ENCODE measurements around the gene KCNQ4. TPM values are rescaled to one million over a fixed set of nuclear protein-coding genes. Genes with fewer than 3 reads are reported as not detected.

KCNQ4 gene
- total and polyA plus RNA-seq, 10 of the 15 experiments (the other 5 are each of a cell fraction or from before 2014, with no cell fraction given) = 0.04 to 0.18 (median 0.08) TPM; not detected in 2

GRCh38 chr1:40849801-40850592 is 66.4 kb downstream of the KCNQ4 start (continued):
- TF ChIP-seq NFYB (IDR thresholded peaks at IDR 0.05; ENCODE audit: insufficient read depth, low read depth, low read length) (no peak), SMC3 (IDR thresholded peaks at IDR 0.05; ENCODE audit: borderline replicate concordance, low read length) (peak; percentile 90), TCF7 (IDR thresholded peaks at IDR 0.05; ENCODE audit: borderline replicate concordance) (no peak), NFIC (IDR thresholded peaks at IDR 0.05; ENCODE audit: low read depth, low read length) (no peak), IKZF2 (IDR thresholded peaks at IDR 0.05) (0 out of 4 replicates have a peak, but pooled peaks of 1 of the 2 experiments have one; percentile 9), RFX5 (IDR thresholded peaks at IDR 0.05; ENCODE audit: low read depth, low read length) (no peak), GATAD2B (conservative IDR thresholded peaks at IDR 0.05; ENCODE audit: low read depth) (no peak), TARDBP (IDR thresholded peaks at IDR 0.05; ENCODE audit: borderline replicate concordance) (no peak), CBX5 (IDR thresholded peaks at IDR 0.05; ENCODE audit: low read depth) (no peak), YY1 (IDR thresholded peaks at IDR 0.05; ENCODE audit: low read depth, low read length) (0 out of 2 replicates have a peak, but pooled peaks have one; percentile 47), NBN (IDR thresholded peaks at IDR 0.05) (0 out of 2 replicates have a peak, but pooled peaks have one; percentile 35), ZNF217 (IDR thresholded peaks at IDR 0.05) (no peak), ZZZ3 (IDR thresholded peaks at IDR 0.05; ENCODE audit: control insufficient read depth, insufficient read length, low read depth) (no peak), IKZF1 (conservative IDR thresholded peaks at IDR 0.05) (0 out of 2 replicates have a peak, but pooled peaks have one; percentile 20), RAD21 (IDR thresholded peaks at IDR 0.05; ENCODE audit: insufficient read depth, low read depth, low read length) (peak; percentile 91), SIX5 (IDR thresholded peaks at IDR 0.05; ENCODE audit: low read depth, low read length, severe bottlenecking) (no peak)
- TF ChIP-seq, protein P1, sequence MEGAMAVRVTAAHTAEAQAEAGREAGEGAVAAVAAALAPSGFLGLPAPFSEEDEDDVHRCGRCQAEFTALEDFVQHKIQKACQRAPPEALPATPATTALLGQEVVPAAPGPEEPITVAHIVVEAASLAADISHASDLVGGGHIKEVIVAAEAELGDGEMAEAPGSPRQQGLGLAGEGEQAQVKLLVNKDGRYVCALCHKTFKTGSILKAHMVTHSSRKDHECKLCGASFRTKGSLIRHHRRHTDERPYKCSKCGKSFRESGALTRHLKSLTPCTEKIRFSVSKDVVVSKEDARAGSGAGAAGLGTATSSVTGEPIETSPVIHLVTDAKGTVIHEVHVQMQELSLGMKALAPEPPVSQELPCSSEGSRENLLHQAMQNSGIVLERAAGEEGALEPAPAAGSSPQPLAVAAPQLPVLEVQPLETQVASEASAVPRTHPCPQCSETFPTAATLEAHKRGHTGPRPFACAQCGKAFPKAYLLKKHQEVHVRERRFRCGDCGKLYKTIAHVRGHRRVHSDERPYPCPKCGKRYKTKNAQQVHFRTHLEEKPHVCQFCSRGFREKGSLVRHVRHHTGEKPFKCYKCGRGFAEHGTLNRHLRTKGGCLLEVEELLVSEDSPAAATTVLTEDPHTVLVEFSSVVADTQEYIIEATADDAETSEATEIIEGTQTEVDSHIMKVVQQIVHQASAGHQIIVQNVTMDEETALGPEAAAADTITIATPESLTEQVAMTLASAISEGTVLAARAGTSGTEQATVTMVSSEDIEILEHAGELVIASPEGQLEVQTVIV (IDR thresholded peaks at IDR 0.05; ENCODE audit: borderline replicate concordance, partially characterized antibody) = no peak
- TF ChIP-seq, protein P2, sequence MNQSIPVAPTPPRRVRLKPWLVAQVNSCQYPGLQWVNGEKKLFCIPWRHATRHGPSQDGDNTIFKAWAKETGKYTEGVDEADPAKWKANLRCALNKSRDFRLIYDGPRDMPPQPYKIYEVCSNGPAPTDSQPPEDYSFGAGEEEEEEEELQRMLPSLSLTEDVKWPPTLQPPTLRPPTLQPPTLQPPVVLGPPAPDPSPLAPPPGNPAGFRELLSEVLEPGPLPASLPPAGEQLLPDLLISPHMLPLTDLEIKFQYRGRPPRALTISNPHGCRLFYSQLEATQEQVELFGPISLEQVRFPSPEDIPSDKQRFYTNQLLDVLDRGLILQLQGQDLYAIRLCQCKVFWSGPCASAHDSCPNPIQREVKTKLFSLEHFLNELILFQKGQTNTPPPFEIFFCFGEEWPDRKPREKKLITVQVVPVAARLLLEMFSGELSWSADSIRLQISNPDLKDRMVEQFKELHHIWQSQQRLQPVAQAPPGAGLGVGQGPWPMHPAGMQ (IDR thresholded peaks at IDR 0.05; ENCODE audit: borderline replicate concordance) = no peak
- TF ChIP-seq, protein P3, sequence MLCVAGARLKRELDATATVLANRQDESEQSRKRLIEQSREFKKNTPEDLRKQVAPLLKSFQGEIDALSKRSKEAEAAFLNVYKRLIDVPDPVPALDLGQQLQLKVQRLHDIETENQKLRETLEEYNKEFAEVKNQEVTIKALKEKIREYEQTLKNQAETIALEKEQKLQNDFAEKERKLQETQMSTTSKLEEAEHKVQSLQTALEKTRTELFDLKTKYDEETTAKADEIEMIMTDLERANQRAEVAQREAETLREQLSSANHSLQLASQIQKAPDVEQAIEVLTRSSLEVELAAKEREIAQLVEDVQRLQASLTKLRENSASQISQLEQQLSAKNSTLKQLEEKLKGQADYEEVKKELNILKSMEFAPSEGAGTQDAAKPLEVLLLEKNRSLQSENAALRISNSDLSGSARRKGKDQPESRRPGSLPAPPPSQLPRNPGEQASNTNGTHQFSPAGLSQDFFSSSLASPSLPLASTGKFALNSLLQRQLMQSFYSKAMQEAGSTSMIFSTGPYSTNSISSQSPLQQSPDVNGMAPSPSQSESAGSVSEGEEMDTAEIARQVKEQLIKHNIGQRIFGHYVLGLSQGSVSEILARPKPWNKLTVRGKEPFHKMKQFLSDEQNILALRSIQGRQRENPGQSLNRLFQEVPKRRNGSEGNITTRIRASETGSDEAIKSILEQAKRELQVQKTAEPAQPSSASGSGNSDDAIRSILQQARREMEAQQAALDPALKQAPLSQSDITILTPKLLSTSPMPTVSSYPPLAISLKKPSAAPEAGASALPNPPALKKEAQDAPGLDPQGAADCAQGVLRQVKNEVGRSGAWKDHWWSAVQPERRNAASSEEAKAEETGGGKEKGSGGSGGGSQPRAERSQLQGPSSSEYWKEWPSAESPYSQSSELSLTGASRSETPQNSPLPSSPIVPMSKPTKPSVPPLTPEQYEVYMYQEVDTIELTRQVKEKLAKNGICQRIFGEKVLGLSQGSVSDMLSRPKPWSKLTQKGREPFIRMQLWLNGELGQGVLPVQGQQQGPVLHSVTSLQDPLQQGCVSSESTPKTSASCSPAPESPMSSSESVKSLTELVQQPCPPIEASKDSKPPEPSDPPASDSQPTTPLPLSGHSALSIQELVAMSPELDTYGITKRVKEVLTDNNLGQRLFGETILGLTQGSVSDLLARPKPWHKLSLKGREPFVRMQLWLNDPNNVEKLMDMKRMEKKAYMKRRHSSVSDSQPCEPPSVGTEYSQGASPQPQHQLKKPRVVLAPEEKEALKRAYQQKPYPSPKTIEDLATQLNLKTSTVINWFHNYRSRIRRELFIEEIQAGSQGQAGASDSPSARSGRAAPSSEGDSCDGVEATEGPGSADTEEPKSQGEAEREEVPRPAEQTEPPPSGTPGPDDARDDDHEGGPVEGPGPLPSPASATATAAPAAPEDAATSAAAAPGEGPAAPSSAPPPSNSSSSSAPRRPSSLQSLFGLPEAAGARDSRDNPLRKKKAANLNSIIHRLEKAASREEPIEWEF (IDR thresholded peaks at IDR 0.05; ENCODE audit: insufficient replicate concordance, low read depth, low read length) = peak; percentile 47

Measured in GM12878 (cell line).